ENCODE results near the gene OR4D2.

OR4D2 gene

DNA sequence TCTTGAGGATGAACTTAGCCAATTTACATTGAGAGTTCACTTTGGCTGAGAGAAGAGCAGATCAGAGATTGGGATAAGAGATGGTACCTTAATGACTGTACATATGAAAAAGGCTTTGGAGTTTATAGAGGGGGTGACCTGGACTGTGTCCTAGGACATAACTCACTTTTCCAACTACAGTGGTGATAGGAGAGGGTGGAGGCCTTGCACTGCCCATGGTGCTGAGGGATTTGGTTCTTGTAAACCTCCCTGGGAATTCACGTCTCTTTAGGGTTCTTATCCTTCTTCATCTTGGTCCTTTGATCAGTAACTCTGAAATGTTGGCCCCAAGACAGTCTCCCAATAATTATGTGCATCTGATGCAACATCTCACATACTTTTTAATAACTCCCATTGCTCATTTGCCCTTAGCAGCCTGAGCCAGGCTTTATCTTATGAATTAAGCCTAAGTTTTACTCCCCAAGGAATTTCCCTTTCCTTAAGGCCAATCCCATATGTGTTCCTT is 18.8 kb upstream of the OR4D2 start, which contains the start of gene OR4D1:
Gene OR4D1, plus strand, starts transcription at position 455 of the 505 bp plus-strand sequence. CDS start 6,770 bp downstream, outside the sequence.
- TF ChIP-seq, protein P1, sequence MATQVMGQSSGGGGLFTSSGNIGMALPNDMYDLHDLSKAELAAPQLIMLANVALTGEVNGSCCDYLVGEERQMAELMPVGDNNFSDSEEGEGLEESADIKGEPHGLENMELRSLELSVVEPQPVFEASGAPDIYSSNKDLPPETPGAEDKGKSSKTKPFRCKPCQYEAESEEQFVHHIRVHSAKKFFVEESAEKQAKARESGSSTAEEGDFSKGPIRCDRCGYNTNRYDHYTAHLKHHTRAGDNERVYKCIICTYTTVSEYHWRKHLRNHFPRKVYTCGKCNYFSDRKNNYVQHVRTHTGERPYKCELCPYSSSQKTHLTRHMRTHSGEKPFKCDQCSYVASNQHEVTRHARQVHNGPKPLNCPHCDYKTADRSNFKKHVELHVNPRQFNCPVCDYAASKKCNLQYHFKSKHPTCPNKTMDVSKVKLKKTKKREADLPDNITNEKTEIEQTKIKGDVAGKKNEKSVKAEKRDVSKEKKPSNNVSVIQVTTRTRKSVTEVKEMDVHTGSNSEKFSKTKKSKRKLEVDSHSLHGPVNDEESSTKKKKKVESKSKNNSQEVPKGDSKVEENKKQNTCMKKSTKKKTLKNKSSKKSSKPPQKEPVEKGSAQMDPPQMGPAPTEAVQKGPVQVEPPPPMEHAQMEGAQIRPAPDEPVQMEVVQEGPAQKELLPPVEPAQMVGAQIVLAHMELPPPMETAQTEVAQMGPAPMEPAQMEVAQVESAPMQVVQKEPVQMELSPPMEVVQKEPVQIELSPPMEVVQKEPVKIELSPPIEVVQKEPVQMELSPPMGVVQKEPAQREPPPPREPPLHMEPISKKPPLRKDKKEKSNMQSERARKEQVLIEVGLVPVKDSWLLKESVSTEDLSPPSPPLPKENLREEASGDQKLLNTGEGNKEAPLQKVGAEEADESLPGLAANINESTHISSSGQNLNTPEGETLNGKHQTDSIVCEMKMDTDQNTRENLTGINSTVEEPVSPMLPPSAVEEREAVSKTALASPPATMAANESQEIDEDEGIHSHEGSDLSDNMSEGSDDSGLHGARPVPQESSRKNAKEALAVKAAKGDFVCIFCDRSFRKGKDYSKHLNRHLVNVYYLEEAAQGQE (IDR thresholded peaks at IDR 0.05; ENCODE audit: low read depth), result peak; percentile 57
- TF ChIP-seq TEAD4 (IDR thresholded peaks at IDR 0.05), result no peak

- no peak for TF ChIP-seq MAX (IDR thresholded peaks at IDR 0.05)
- no peak for TF ChIP-seq TEAD4 (IDR thresholded peaks at IDR 0.05)
- no peak for TF ChIP-seq NFIC (IDR thresholded peaks at IDR 0.05)
- TF ChIP-seq YY1 (IDR thresholded peaks at IDR 0.05; ENCODE audit: low read depth), result no peak
Measured at GRCh38 chr17:58148609-58149008, 18.2 kb upstream of the OR4D2 start.

DNA sequence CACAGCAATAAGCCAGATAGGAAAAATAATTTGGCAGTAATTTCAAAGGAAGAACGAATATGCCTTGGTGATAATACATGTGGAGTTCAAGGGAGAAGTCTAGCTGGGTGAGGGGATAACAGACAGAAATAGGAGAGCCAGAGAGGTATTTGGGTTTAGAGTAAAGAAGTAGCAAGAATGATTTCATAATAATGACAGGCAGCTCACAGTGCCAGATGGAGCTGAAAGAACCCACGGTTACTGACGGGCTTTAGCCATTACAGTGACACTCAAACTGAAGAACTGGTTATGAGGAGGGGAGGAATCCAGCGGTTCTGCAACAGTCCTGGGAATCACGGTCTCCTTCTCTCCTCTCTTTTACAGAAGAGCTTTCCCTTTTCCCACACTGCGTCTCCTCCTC is 16.4 kb upstream of the OR4D2 start:
- TF ChIP-seq RAD21 (IDR thresholded peaks at IDR 0.05; ENCODE audit: low read depth) (no peak), TEAD4 (IDR thresholded peaks at IDR 0.05) (no peak), NFIC (IDR thresholded peaks at IDR 0.05) (no peak), MAX (IDR thresholded peaks at IDR 0.05) (no peak), ZBTB7A (IDR thresholded peaks at IDR 0.05; ENCODE audit: low read depth) (no peak), CREB1 (IDR thresholded peaks at IDR 0.05; ENCODE audit: low read depth) (no peak), TAF1 (IDR thresholded peaks at IDR 0.05; ENCODE audit: low read depth) (no peak), EGR1 (IDR thresholded peaks at IDR 0.05) (no peak), EP300 (IDR thresholded peaks at IDR 0.05; ENCODE audit: borderline replicate concordance) (no peak), YY1 (IDR thresholded peaks at IDR 0.05; ENCODE audit: low read depth) (no peak), TCF12 (IDR thresholded peaks at IDR 0.05; ENCODE audit: low read depth) (no peak), FOXM1 (IDR thresholded peaks at IDR 0.05; ENCODE audit: borderline replicate concordance, low read depth) (no peak), CEBPB (IDR thresholded peaks at IDR 0.05) (no peak)
- TF ChIP-seq, protein P2, sequence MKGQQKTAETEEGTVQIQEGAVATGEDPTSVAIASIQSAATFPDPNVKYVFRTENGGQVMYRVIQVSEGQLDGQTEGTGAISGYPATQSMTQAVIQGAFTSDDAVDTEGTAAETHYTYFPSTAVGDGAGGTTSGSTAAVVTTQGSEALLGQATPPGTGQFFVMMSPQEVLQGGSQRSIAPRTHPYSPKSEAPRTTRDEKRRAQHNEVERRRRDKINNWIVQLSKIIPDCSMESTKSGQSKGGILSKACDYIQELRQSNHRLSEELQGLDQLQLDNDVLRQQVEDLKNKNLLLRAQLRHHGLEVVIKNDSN (IDR thresholded peaks at IDR 0.05), result no peak
- TF ChIP-seq, protein P1 (IDR thresholded peaks at IDR 0.05; ENCODE audit: low read depth), result no peak

- TF ChIP-seq, protein P1 (IDR thresholded peaks at IDR 0.05; ENCODE audit: low read depth), result no peak
- TF ChIP-seq TAF1 (IDR thresholded peaks at IDR 0.05; ENCODE audit: low read depth) (no peak), MAX (IDR thresholded peaks at IDR 0.05) (no peak), FOXM1 (IDR thresholded peaks at IDR 0.05; ENCODE audit: borderline replicate concordance, low read depth) (no peak), EP300 (IDR thresholded peaks at IDR 0.05; ENCODE audit: borderline replicate concordance) (no peak), YY1 (IDR thresholded peaks at IDR 0.05; ENCODE audit: low read depth) (no peak), ZBTB7A (IDR thresholded peaks at IDR 0.05; ENCODE audit: low read depth) (no peak), NFIC (IDR thresholded peaks at IDR 0.05) (no peak), CEBPB (IDR thresholded peaks at IDR 0.05) (no peak), CREB1 (IDR thresholded peaks at IDR 0.05; ENCODE audit: low read depth) (no peak)
- TF ChIP-seq, protein P2 (IDR thresholded peaks at IDR 0.05), result no peak
Measured at GRCh38 chr17:58153046-58153445, 13.7 kb upstream of the OR4D2 start.

DNA sequence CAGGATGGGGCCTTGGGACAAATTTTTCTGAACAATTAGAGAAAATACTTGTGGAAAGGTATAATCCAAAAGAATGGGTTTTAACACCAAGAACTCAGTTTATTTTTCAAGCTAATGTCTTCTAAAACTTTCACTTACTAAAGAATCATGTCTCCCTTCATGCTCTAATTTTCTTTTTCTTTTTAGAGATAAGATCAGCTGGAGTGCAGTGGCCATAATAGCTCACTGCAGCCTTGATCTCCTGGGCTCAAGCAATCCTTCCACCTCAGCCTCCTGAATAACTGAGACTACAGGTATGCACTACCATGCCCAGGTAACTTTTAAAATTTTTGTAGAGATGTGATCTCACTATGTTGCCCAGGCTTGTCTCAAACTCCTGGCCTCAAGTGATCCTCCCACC is 13.1 kb upstream of the OR4D2 start:
- no peak for TF ChIP-seq EGR1 (IDR thresholded peaks at IDR 0.05)

Measured in Ishikawa (cell line).